ENCODE data around the gene LINC00237.
A peak's percentile ranks its signal among the peaks of the same experiment; 100 is the strongest.

The LINC00237 gene

DNA sequence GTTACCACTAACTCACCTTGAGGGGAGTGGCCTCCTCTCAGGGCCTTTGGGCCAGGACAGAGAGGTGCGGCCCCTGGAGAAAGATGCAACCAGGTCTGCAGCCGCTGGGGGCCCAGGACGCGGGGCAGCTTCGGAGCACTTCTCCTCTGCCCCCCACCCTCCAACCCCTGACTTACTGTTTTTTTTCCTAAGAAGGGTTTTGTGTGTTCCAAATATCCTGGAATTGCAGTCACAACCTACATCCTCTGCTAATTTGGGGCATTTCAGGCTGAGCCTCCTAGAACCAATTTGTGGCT, 1.7 kb downstream of the LINC00237 start:
- no peak for DNase-seq (ENCODE audit: low spot score)
- no peak overlapping the region for H3K4me3 ChIP-seq
- H3K27ac ChIP-seq = no peak overlapping the region
- TF ChIP-seq, protein P1, sequence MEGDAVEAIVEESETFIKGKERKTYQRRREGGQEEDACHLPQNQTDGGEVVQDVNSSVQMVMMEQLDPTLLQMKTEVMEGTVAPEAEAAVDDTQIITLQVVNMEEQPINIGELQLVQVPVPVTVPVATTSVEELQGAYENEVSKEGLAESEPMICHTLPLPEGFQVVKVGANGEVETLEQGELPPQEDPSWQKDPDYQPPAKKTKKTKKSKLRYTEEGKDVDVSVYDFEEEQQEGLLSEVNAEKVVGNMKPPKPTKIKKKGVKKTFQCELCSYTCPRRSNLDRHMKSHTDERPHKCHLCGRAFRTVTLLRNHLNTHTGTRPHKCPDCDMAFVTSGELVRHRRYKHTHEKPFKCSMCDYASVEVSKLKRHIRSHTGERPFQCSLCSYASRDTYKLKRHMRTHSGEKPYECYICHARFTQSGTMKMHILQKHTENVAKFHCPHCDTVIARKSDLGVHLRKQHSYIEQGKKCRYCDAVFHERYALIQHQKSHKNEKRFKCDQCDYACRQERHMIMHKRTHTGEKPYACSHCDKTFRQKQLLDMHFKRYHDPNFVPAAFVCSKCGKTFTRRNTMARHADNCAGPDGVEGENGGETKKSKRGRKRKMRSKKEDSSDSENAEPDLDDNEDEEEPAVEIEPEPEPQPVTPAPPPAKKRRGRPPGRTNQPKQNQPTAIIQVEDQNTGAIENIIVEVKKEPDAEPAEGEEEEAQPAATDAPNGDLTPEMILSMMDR (IDR thresholded peaks at IDR 0.05) = no peak

- peak overlapping the region; percentile 69 for H3K4me3 ChIP-seq
- DNase-seq (ENCODE audit: low spot score) = no peak
- TF ChIP-seq, protein P1 (IDR thresholded peaks at IDR 0.05) = no peak
- H3K27ac ChIP-seq = no peak overlapping the region
Measured at GRCh38 chr20:21103582-21104465, 2.3 kb downstream of the LINC00237 start.

GRCh38 chr20:21102603-21103311, 3.4 kb downstream of the LINC00237 start:
- Histone ChIP-seq H3K4me3 (peak overlapping the region; percentile 69), H3K27ac (no peak overlapping the region)
- no peak for DNase-seq (ENCODE audit: low spot score)
- TF ChIP-seq, protein P1 (IDR thresholded peaks at IDR 0.05) = no peak

GRCh38 chr20:21101932-21102575, 4.1 kb downstream of the LINC00237 start:
- Histone ChIP-seq H3K27ac (no peak overlapping the region), H3K4me3 (peak overlapping the region; percentile 69)
- DNase-seq (ENCODE audit: low spot score) = no peak
- TF ChIP-seq, protein P1 (IDR thresholded peaks at IDR 0.05) = no peak

DNA sequence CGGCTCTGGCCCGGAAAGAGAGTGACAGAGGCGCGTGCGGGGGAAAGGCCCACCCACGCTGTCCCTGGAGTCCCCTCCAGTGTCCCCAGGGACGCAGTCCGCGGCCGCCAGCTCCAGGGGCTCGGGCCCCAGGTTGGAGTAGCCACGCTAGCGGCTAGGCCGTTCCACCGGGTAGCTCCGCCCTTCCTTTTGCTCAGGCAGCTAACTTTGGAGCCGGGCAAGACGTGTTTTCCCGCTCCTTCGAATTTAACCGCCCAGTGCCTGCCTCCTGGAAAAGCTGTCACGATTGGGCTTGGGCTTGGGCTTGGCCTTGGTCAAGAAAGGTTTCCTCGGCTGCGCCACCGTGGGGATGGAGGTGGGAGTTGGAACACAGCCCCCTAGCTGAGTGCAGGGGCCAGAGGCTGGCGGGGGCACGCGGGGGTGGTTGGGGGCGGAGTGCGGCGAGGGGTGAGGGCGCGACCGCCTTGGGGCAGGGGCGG, 4.7 kb downstream of the LINC00237 start:
- Histone ChIP-seq H3K27ac (no peak overlapping the region), H3K4me3 (peak overlapping the region; percentile 69)
- no peak for DNase-seq (ENCODE audit: low spot score)
- TF ChIP-seq, protein P1 (IDR thresholded peaks at IDR 0.05) = no peak

- TF ChIP-seq, protein P1 (IDR thresholded peaks at IDR 0.05) = no peak
- no peak overlapping the region for H3K27ac ChIP-seq
- DNase-seq (ENCODE audit: low spot score) = no peak
- peak overlapping the region; percentile 69 for H3K4me3 ChIP-seq
Measured at GRCh38 chr20:21100578-21101452, 5.3 kb downstream of the LINC00237 start.

Measured in coronary artery (tissue), 2 donors.